Activated CD4-positive, alpha-beta memory T cell treated with anti-CD3 and anti-CD28 coated beads for 36 hours (primary cell): Measurements from ENCODE around the gene BICRA. TPM values are rescaled to one million over a fixed set of nuclear protein-coding genes. Genes with fewer than 3 reads are reported as not detected.

Experiments
- CTCF ChIA-PET: fragments of 350-600 bp; sonication (Branson Sonifier 250); formaldehyde crosslinking; loops from one replicate; lab custom pipeline; 2021; ENCODE audit warnings: antibody characterized with exemption, inconsistent platforms; lab: Charles Lee
- POLR2A ChIA-PET: fragments of 350-600 bp; sonication (Branson Sonifier 250); formaldehyde crosslinking; loops from one replicate; lab custom pipeline; 2021; ENCODE audit warnings: antibody characterized with exemption; lab: Charles Lee
- DNase-seq: peaks from one replicate; pipeline ENCODE4 v3.0.0-alpha.2; 2020
- H3K27ac Mint-ChIP-seq: one replicate; pipeline ENCODE4 v1.8.0; 2021; ENCODE audit warnings: mixed read lengths
- H3K27me3 Mint-ChIP-seq: one replicate; pipeline ENCODE4 v1.8.0; 2021; ENCODE audit warnings: mixed read lengths
- H3K36me3 Mint-ChIP-seq: one replicate; pipeline ENCODE4 v1.8.0; 2021; ENCODE audit warnings: mixed read lengths
- H3K4me1 Mint-ChIP-seq: one replicate; pipeline ENCODE4 v1.8.0; 2021; ENCODE audit warnings: low read depth, mixed read lengths
- H3K4me3 Mint-ChIP-seq: one replicate; pipeline ENCODE4 v1.8.0; 2021; ENCODE audit warnings: mild to moderate bottlenecking, mixed read lengths
- H3K9me3 Mint-ChIP-seq: one replicate; pipeline ENCODE4 v1.8.0; 2021; ENCODE audit warnings: mixed read lengths
- intact Hi-C: fragments of 100-400 bp; cut with micrococcal nuclease; formaldehyde crosslinking; loops from one replicate; pipeline ENCODE4 v1.15.1; 2023
- total RNA-seq, 2 experiments: library from RNA; stranded (reverse); gene quantifications; one replicate each; pipeline ENCODE4 v1.2.3, GENCODE V29; 2021

The BICRA gene
- total RNA-seq, 2 experiments from 2014 or later = 11.9 to 14.0 TPM

- intact Hi-C loops = loop anchor here (5.0 to 10.0 kb wide), 2 partner anchors 169 to 332 kb away; partner anchors contain the start of gene INAFM1
- CTCF ChIA-PET = interaction anchor here (1.2 to 1.4 kb wide), 2 partner anchors 88 to 167 kb away, joined by 3 to 6 read pairs; partner anchors contain the start of gene NAPA
Measured at GRCh38 chr19:47603706-47604565, 5.0 kb upstream of the BICRA start.

GRCh38 chr19:47607564-47608073, 1.3 kb upstream of the BICRA start:
- Mint-ChIP-seq H3K27me3 (no peaks in the 10 kb centered on the region), H3K9me3 (no peaks in the 10 kb centered on the region), H3K4me3 (peak overlapping the region; percentile 84), H3K27ac (peak overlapping the region; percentile 80), H3K4me1 (peaks cover 33% of the 10 kb centered on the region), H3K36me3 (peaks cover 4% of the 10 kb centered on the region)
- no peak for DNase-seq
- intact Hi-C loops = loop anchor here (1.0 to 10.0 kb wide), 4 partner anchors 7 to 350 kb away; partner anchors contain the start of genes CCDC9 and NAPA
- CTCF ChIA-PET = interaction anchor here (0.6 to 1.5 kb wide), 4 partner anchors 8 to 171 kb away, joined by 3 read pairs; no protein-coding TSS in a partner anchor
- POLR2A ChIA-PET = no interaction called here

More at GRCh38 chr19:47603706-47604565, 5.0 kb upstream of the BICRA start:
- POLR2A ChIA-PET = no interaction called here
- Mint-ChIP-seq H3K27me3 (no peaks in the 10 kb centered on the region), H3K27ac (no peak overlapping the region), H3K9me3 (no peaks in the 10 kb centered on the region), H3K4me1 (peaks cover 32% of the 10 kb centered on the region), H3K4me3 (no peak overlapping the region), H3K36me3 (peaks cover 3% of the 10 kb centered on the region)
- DNase-seq = no peak

GRCh38 chr19:47608074-47608918, 638 bp upstream of the BICRA start:
- ChIA-PET CTCF (interaction anchor here (0.6 to 1.5 kb wide), 4 partner anchors 8 to 171 kb away, joined by 3 read pairs; no protein-coding TSS in a partner anchor), POLR2A (interaction anchor here (0.6 to 1.0 kb wide), 4 partner anchors 8 to 362 kb away, joined by 3 to 8 read pairs (median 5); partner anchors contain the start of genes KPTN and NAPA)
- H3K36me3 Mint-ChIP-seq = peaks cover 4% of the 10 kb centered on the region
- peak; percentile 97 for DNase-seq
- H3K4me3 Mint-ChIP-seq = peak overlapping the region; percentile 84
- intact Hi-C loops = loop anchor here (1.0 to 10.0 kb wide), 4 partner anchors 8 to 351 kb away; partner anchors contain the start of genes CCDC9 and NAPA
- H3K27me3 Mint-ChIP-seq = no peaks in the 10 kb centered on the region
- peak overlapping the region; percentile 80 for H3K27ac Mint-ChIP-seq
- no peaks in the 10 kb centered on the region for H3K9me3 Mint-ChIP-seq
- peaks cover 34% of the 10 kb centered on the region for H3K4me1 Mint-ChIP-seq

GRCh38 chr19:47609906-47610894, 1.3 kb downstream of the BICRA start:
- peak overlapping the region; percentile 64 for H3K27ac Mint-ChIP-seq
- ChIA-PET CTCF (interaction anchor here (1.0 to 1.6 kb wide), 5 partner anchors 89 to 173 kb away, joined by 3 to 7 read pairs (median 5); partner anchors contain the start of gene KPTN), POLR2A (interaction anchor here (0.5 to 2.4 kb wide), 4 partner anchors 9 to 961 kb away, joined by 3 to 20 read pairs (median 3); no protein-coding TSS in a partner anchor)

GRCh38 chr19:47610902-47611301, 2.0 kb downstream of the BICRA start:
- DNase-seq = no peak
- ChIA-PET CTCF (interaction anchor here (1.0 to 1.6 kb wide), 5 partner anchors 89 to 174 kb away, joined by 3 to 7 read pairs (median 5); partner anchors contain the start of gene KPTN), POLR2A (interaction anchor here (0.5 to 2.4 kb wide), 3 partner anchors 10 to 962 kb away, joined by 3 to 20 read pairs (median 3); no protein-coding TSS in a partner anchor)
- no peaks in the 10 kb centered on the region for H3K27me3 Mint-ChIP-seq
- intact Hi-C loops = loop anchor here (5.0 kb wide), 1 partner anchor 34 kb away; no protein-coding TSS in a partner anchor
- H3K4me3 Mint-ChIP-seq = peak overlapping the region; percentile 72
- peak overlapping the region; percentile 64 for H3K27ac Mint-ChIP-seq
- H3K9me3 Mint-ChIP-seq = no peaks in the 10 kb centered on the region
- H3K36me3 Mint-ChIP-seq = peaks cover 10% of the 10 kb centered on the region
- H3K4me1 Mint-ChIP-seq = peaks cover 36% of the 10 kb centered on the region

More at GRCh38 chr19:47609906-47610894, 1.3 kb downstream of the BICRA start:
- Mint-ChIP-seq H3K27me3 (no peaks in the 10 kb centered on the region), H3K4me1 (peaks cover 30% of the 10 kb centered on the region), H3K36me3 (peaks cover 8% of the 10 kb centered on the region), H3K4me3 (peak overlapping the region; percentile 72), H3K9me3 (no peaks in the 10 kb centered on the region)
- intact Hi-C loops = loop anchor here (2.0 to 10.0 kb wide), 4 partner anchors 33 to 353 kb away; partner anchors contain the start of genes CCDC9 and NAPA
- peak; percentile 67 for DNase-seq

- peaks cover 7% of the 10 kb centered on the region for H3K36me3 Mint-ChIP-seq
- CTCF ChIA-PET = no interaction called here
- intact Hi-C loops = loop anchor here (5.0 kb wide), 1 partner anchor 36 kb away; no protein-coding TSS in a partner anchor
Measured at GRCh38 chr19:47613165-47614020, 4.5 kb downstream of the BICRA start.

GRCh38 chr19:47614021-47614295, 5.0 kb downstream of the BICRA start:
- Mint-ChIP-seq H3K4me3 (no peak overlapping the region), H3K9me3 (no peaks in the 10 kb centered on the region), H3K4me1 (peaks cover 37% of the 10 kb centered on the region), H3K27ac (no peak overlapping the region), H3K36me3 (peaks cover 7% of the 10 kb centered on the region), H3K27me3 (no peaks in the 10 kb centered on the region)
- no peak for DNase-seq
- intact Hi-C loops = loop anchor here (5.0 kb wide), 1 partner anchor 37 kb away; no protein-coding TSS in a partner anchor
- ChIA-PET CTCF (no interaction called here), POLR2A (no interaction called here)

More at GRCh38 chr19:47613165-47614020, 4.5 kb downstream of the BICRA start:
- H3K4me1 Mint-ChIP-seq = peaks cover 35% of the 10 kb centered on the region
- H3K27ac Mint-ChIP-seq = no peak overlapping the region
- no peak overlapping the region for H3K4me3 Mint-ChIP-seq
- H3K27me3 Mint-ChIP-seq = no peaks in the 10 kb centered on the region
- H3K9me3 Mint-ChIP-seq = no peaks in the 10 kb centered on the region
- DNase-seq = no peak
- POLR2A ChIA-PET = no interaction called here

GRCh38 chr19:47614559-47614958, 5.6 kb downstream of the BICRA start:
- ChIA-PET POLR2A (no interaction called here), CTCF (no interaction called here)
- Mint-ChIP-seq H3K36me3 (peaks cover 6% of the 10 kb centered on the region), H3K27me3 (no peaks in the 10 kb centered on the region), H3K4me3 (no peak overlapping the region), H3K27ac (no peak overlapping the region), H3K4me1 (peaks cover 37% of the 10 kb centered on the region), H3K9me3 (no peaks in the 10 kb centered on the region)
- DNase-seq = no peak
- intact Hi-C loops = loop anchor here (5.0 kb wide), 1 partner anchor 37 kb away; no protein-coding TSS in a partner anchor

- Mint-ChIP-seq H3K36me3 (peaks cover 6% of the 10 kb centered on the region), H3K27ac (no peak overlapping the region), H3K27me3 (no peaks in the 10 kb centered on the region), H3K4me1 (peaks cover 41% of the 10 kb centered on the region), H3K4me3 (no peak overlapping the region), H3K9me3 (no peaks in the 10 kb centered on the region)
- intact Hi-C loops = no loop called here
- no peak for DNase-seq
- ChIA-PET POLR2A (no interaction called here), CTCF (no interaction called here)
Measured at GRCh38 chr19:47615230-47615629, 6.3 kb downstream of the BICRA start.
